NCI-H1436 treated with DMSO at 0.1 percent for 48 hours (cell line): Measurements from ENCODE around the gene TNS3.

Source experiments
- DNase-seq: peaks from one replicate; lab custom pipeline; 2025; lab: John Stamatoyannopoulos, UW

TNS3 gene

GRCh38 chr7:47581438-47581803, 490 bp downstream of the TNS3 start:
- no peak for DNase-seq

DNA sequence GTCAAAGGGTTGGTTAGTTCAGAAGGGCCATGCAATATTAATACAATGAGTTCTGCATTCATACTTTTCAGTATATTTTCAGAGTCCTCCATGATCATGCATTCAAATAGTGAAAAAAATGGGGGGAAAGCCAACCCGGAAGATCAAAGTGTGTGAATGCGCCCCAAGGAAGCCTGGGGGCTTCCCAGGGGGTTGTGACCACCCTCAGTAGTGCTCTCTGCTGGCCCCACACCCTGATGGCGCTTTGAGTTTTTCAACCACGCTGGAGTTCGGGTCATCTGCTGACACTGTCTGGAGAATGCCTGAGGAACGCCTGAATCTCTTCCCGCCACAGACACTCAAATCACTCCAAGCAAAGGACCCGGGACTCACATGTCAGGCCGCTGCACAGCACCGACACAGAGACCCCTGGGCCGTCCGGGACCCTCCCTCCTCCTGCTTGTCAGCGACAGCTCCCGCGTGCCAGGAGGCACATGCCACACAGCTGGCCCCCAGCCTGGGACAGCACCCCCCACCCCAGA, 1.0 kb downstream of the TNS3 start:
- no peak for DNase-seq

DNA sequence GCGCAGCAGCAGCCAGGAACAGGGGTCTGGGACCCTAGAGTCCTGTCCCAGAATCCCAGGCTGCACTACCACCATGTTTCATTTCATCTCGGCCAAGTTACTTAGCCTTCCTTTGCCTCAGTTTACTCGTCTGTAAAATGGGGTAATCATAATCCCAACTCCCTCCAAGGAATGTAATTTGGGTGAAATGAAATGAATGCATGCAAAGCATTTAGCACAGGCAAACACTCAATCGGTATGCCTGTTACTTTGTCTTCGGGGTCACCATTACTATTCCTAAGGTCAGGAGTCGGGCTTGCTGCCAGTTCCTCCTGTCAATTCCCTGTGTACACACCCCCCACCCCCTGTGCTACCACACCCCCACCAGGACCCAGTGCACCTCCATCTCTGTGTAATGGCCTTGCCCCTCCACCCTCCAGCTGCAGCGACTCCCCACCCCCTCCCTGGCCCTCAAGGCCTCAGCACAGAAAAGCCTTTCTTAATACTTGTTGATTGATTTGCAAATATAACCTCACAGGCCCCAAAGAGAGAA, 1.7 kb downstream of the TNS3 start:
- DNase-seq: no peak

DNA sequence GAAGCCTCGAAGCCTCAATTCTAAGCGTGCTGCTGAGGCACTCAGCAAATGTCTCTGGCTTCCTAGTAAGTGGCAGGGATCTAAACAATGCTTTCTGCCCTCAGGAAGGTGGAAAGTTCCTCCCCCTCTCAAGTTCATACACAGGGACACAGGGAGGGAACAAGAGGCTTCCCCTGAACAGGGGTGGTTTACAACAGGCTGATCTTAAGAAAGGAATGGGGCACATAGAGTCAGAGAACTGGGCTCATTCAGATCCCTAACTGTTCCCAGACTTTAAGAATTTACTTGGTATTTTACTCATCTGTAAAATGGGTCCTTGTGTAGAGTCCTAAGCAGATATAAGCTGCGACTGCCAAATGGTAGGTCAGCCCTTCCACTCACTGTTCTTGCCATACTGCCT, 2.5 kb downstream of the TNS3 start:
- DNase-seq: no peak

- DNase-seq: no peak
Observed at GRCh38 chr7:47578579-47579270, 3.2 kb downstream of the TNS3 start.

- DNase-seq: no peak
Observed at GRCh38 chr7:47577321-47577919, 4.5 kb downstream of the TNS3 start.

DNA sequence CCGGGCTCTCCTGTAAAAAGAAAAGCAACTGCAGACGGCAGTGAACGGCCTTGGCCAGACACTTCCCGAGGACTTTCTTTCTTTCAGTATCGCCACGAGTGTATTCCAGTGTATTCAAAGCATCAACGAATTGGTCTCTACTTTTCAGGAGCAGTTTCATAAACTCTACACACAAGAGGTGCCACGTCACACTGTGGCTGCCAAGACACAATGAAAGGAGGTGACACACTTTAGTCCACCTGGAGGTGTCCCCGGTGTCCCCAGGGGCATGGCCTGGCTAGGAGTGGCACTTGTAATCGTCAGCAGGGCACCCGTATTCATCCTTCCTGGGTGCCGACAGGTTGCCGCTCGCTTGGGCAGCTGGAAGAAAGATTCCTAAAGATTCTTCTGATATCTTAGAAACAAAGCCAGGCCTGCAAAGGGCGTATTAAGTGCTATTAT, 5.0 kb downstream of the TNS3 start:
- DNase-seq: no peak

DNA sequence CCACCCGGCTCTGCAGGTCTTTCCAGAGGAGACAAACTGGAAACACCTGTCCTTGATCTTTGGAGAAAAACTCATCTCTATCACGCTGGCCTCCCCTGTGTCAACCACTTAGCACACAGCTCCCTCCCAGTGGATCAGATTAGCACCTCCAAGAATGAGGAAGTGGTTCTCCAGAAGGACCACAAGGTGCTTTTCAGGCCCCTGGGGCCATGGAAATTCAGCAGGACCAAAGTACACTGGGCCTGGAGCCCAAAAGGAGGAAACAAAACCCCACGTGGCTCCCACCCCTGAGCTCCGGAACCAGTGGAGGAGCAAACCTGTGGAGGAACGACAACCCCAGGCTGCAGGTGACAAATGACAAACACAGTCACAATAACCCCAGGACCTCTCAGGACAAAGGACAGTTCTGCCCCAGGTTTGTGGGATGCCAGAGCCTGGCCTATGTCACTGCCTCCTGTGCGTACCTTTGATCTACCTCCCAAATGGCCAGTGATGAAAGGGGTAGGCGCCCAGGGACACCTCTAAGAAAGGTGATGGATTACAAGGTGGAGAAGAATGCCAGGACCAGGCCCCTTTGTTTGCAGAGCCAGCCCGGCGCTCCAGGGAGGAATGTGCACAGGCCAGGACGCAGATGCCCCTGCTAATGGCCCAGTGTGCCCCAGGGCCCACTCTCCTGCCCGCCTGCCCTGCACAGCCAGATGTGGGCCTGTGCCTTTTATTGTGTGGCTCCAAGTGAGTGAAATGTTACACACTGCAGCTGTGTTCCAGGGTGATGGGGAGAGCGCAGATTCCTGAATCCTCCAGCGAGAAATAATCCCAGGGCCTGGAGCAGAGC, 5.7 kb downstream of the TNS3 start:
- DNase-seq: no peak

DNA sequence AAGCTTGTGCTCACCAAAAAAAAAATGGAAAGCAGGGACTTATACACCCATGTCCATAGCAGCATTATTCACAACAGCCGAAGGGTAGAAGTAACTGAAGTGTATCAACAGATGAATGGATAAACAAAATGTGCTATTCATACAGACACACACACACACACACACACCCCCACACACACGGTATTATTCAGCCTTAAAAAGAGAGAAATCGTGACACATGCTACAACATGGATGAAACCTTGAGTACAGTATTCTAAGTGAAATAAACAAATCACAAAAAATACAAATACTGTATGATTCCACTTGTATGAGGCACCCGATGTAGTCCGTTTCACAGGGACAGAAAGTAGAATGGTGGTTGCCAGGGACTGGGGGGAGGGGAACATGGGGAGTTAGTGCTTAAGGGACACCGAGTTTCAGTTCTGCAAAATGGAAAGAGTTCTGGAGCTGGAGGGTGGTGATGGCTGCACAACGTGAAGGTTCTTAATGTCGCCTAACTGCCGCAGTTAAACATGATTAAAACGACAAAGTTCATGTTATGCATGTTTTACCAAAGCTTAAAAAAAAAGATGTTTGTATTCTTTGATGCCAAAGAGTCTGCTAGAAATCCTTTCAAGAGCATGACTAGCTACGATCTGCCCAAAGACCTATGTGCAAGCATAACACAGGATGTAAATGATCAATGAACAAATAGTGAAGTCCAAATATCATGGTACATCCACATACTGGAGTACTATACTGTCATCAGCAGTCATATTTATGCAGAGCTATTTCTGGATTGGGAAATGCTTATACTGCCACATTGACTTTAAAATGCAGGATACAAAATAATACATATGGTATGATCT, 7.2 kb downstream of the TNS3 start:
- DNase-seq: no peak

DNA sequence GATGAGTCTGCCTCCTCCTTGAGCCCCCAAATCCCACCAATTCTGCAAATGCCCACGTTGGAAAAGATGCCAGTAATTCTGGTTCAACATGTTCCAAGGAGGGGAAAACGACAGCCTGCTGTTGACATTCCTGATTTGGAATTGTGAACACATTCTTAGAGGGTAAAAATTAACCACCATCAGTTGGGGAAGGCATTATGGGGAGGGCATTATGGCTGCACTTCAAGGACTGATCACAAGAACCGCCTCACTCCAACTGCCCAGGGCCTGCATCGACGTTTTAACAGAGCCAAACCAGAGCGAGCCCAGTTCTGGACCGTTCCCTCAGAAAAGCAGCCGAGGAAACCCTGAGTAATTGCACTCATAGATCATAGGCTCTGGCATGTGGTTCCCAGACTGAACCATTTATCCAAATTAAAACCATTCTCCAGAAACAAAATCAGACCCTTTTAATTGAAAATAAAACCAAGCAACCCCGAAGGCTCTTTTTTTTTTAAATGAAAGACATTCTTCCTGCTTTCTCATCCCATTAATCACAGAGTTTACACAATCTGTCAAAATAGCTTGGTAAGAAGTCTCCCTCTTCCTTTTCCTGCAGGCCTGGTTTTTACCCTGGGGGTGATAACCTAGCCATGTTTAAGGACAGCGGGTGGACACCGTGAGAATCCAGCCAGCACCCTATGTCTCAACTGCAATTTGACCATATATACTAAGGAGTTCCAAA, 8.0 kb downstream of the TNS3 start:
- no peak for DNase-seq

- no peak for DNase-seq
Observed at GRCh38 chr7:47572939-47573757, 8.8 kb downstream of the TNS3 start.

GRCh38 chr7:47572094-47572445, 9.8 kb downstream of the TNS3 start:
- no peak for DNase-seq

GRCh38 chr7:47571331-47572093, 10.4 kb downstream of the TNS3 start:
- DNase-seq: no peak

- DNase-seq: no peak
Observed at GRCh38 chr7:47570649-47571050, 11.3 kb downstream of the TNS3 start.

- no peak for DNase-seq
Observed at GRCh38 chr7:47568547-47568946, 13.4 kb downstream of the TNS3 start.

DNA sequence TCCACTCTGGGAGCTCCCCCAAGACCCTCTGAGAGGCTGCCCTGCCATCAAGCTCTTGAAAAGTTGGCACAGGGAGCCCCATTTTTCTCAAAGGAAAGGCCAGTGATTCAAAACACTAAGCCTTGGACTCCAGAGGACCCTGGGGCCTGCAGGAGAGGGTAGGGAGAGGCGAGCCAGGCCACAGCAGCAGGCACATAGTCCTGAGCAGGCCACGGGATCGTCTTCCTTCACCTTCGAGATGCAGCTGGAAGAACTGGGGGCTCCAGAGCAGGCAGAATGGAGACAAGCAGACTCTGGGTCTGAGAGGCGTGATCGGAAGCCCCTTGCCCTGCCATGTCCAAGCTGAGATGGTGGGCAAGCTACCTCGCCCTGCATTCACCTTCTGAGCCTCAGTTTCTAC, 13.9 kb downstream of the TNS3 start:
- DNase-seq: no peak

GRCh38 chr7:47565640-47566250, 16.2 kb downstream of the TNS3 start:
- no peak for DNase-seq

DNA sequence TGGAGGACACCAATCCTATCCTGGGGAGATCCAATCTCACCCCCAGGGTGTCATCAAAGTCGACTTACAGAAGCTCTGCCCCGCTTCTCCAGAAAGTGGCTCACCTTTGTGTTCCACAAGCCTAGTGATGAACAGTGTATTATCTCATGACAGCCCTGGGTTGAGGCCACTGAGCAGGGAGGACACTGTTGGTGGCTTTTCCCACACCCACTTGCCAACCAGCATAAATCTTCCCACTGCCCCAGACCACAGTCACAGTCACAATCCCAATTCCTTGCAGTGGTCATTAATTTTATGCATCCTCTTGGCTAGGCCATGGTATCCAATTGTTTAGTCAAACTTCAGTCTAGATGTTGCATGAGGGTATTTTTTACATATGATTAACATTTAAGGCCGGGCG, 18.4 kb downstream of the TNS3 start:
- DNase-seq: no peak
